IMR-90 (cell line): ENCODE measurements around the gene TOR1A. TPM values are rescaled to one million over a fixed set of nuclear protein-coding genes. Genes with fewer than 3 reads are reported as not detected.

Experiments used
- ATAC-seq: fragments of 200-7000 bp; cut with Tn5 transposase; 2 replicates; pipeline ENCODE4 v1.9.1; 2020; ENCODE audit warnings: low read depth, mild to moderate bottlenecking, moderate library complexity
- BruUV-seq: library from RNA; stranded (reverse); fragments of 400-500 nt; replicated peaks from 2 replicates; lab custom pipeline; 2021; lab: Mats Ljungman, UMichigan
- CTCF ChIA-PET: fragments of 300-600 bp; formaldehyde crosslinking; extraction: SDS; loops from one replicate; lab custom pipeline; 2021; ENCODE audit warnings: antibody characterized with exemption; lab: Yijun Ruan, JAX
- POLR2A ChIA-PET: fragments of 300-600 bp; sonication (Branson Sonifier 250); formaldehyde crosslinking; loops from one replicate; lab custom pipeline; 2022; ENCODE audit warnings: antibody characterized with exemption; ENCODE audit not compliant: unreplicated experiment; lab: Charles Lee
- DNase-seq: peaks from one replicate; pipeline ENCODE4 v3.0.0; 2013
- H2AFZ ChIP-seq: replicated peaks from 2 replicates; pipeline ENCODE3; 2013; ENCODE audit warnings: low read length, mild to moderate bottlenecking; ENCODE audit not compliant: poor library complexity
- H2AK5ac ChIP-seq: 2 replicates; pipeline ENCODE4 v1.6.1; 2013; ENCODE audit warnings: low read depth, low read length, inconsistent platforms
- H2AK9ac ChIP-seq: replicated peaks from 2 replicates; pipeline ENCODE3; 2013; ENCODE audit warnings: mild to moderate bottlenecking, low read depth, low read length, moderate library complexity; ENCODE audit not compliant: poor library complexity
- H2BK120ac ChIP-seq: 2 replicates; pipeline ENCODE4 v1.6.1; 2013; ENCODE audit warnings: low read depth, low read length, inconsistent platforms
- H2BK15ac ChIP-seq: 3 replicates; pipeline ENCODE4 v1.6.1; 2013; ENCODE audit warnings: low read depth, low read length, inconsistent platforms
- H2BK20ac ChIP-seq: 2 replicates; pipeline ENCODE4 v1.6.1; 2013; ENCODE audit warnings: low read depth, mild to moderate bottlenecking, inconsistent platforms, low read length, moderate library complexity
- H2BK5ac ChIP-seq: 2 replicates; pipeline ENCODE4 v1.6.1; 2013; ENCODE audit warnings: mild to moderate bottlenecking, low read depth, low read length, inconsistent platforms; ENCODE audit not compliant: poor library complexity, severe bottlenecking
- H3K14ac ChIP-seq: replicated peaks from 2 replicates; pipeline ENCODE4 v1.6.1; 2013; ENCODE audit warnings: low read depth, low read length, inconsistent platforms
- H3K18ac ChIP-seq: 2 replicates; pipeline ENCODE4 v1.6.1; 2013; ENCODE audit warnings: low read depth, low read length, control low read depth
- H3K23ac ChIP-seq: 2 replicates; pipeline ENCODE4 v1.6.1; 2013; ENCODE audit warnings: low read depth, low read length, inconsistent platforms
- H3K27ac ChIP-seq: 2 replicates; pipeline ENCODE4 v1.5.1; 2013; ENCODE audit warnings: mild to moderate bottlenecking, control low read depth, low read length; ENCODE audit not compliant: insufficient read depth
- H3K27me3 ChIP-seq: 2 replicates; pipeline ENCODE4 v1.6.1; 2013; ENCODE audit warnings: low read length; ENCODE audit not compliant: control insufficient read depth, insufficient read depth
- H3K36me3 ChIP-seq: 2 replicates; pipeline ENCODE4 v1.6.1; 2013; ENCODE audit warnings: low read length, mixed read lengths; ENCODE audit not compliant: control insufficient read depth, insufficient read depth
- H3K4ac ChIP-seq: 2 replicates; pipeline ENCODE4 v1.6.1; 2013; ENCODE audit warnings: low read depth, low read length, inconsistent platforms
- H3K4me1 ChIP-seq: 2 replicates; pipeline ENCODE4 v1.6.1; 2013; ENCODE audit warnings: low read length, mixed read lengths; ENCODE audit not compliant: control insufficient read depth, insufficient read depth
- H3K4me2 ChIP-seq: 2 replicates; pipeline ENCODE4 v1.6.1; 2013; ENCODE audit warnings: low read depth, mild to moderate bottlenecking, control low read depth, low read length, moderate library complexity
- H3K4me3 ChIP-seq: 2 replicates; pipeline ENCODE4 v1.5.1; 2013; ENCODE audit warnings: low read depth, mild to moderate bottlenecking, control low read depth, low read length, moderate library complexity; ENCODE audit not compliant: insufficient read depth
- H3K56ac ChIP-seq: 2 replicates; pipeline ENCODE4 v1.6.1; 2013; ENCODE audit warnings: low read length, inconsistent platforms; ENCODE audit not compliant: insufficient read depth; ENCODE audit errors: extremely low read depth
- H3K79me1 ChIP-seq, 2 experiments: 2 replicates each; pipeline ENCODE4 v1.6.1; 2013; ENCODE audit warnings: low read length in 2 of 2, inconsistent platforms in 1 of 2, low read depth in 1 of 2
- H3K9ac ChIP-seq: 2 replicates; pipeline ENCODE4 v1.6.1; 2013; ENCODE audit warnings: low read depth, low read length, control low read depth
- H3K9me1 ChIP-seq: 2 replicates; pipeline ENCODE4 v1.6.1; 2013; ENCODE audit warnings: low read length, inconsistent platforms; ENCODE audit not compliant: insufficient read depth
- H3K9me3 ChIP-seq: 2 replicates; pipeline ENCODE4 v1.6.1; 2013; ENCODE audit warnings: low read length; ENCODE audit not compliant: control insufficient read depth, insufficient read depth
- H4K20me1 ChIP-seq: 2 replicates; pipeline ENCODE4 v1.6.1; 2013; ENCODE audit warnings: low read length, inconsistent platforms; ENCODE audit not compliant: insufficient read depth
- H4K5ac ChIP-seq: 2 replicates; pipeline ENCODE4 v1.6.1; 2013; ENCODE audit warnings: mild to moderate bottlenecking, low read depth, low read length, control low read depth
- H4K8ac ChIP-seq, 2 experiments: 2 replicates each; pipeline ENCODE4 v1.6.1; 2013; ENCODE audit warnings: low read depth in 2 of 2, low read length in 2 of 2, control low read depth in 1 of 2, inconsistent platforms in 1 of 2
- H4K91ac ChIP-seq: 2 replicates; pipeline ENCODE4 v1.6.1; 2013; ENCODE audit warnings: low read depth, low read length, inconsistent platforms; ENCODE audit not compliant: insufficient read depth
- CTCF ChIP-seq: conservative IDR thresholded peaks from 2 replicates; pipeline ENCODE4 v1.5.1; 2012; ENCODE audit warnings: mild to moderate bottlenecking, low read depth, low read length, improper control_type of control experiment
- FOS ChIP-seq: fragments of 150-350 bp; IDR thresholded peaks from 2 replicates; pipeline ENCODE4 v1.6.1; 2016; ENCODE audit warnings: low read depth, low read length
- POLR2A ChIP-seq: IDR thresholded peaks from 2 replicates; pipeline ENCODE4 v1.6.1; 2012; ENCODE audit warnings: mild to moderate bottlenecking, low read depth, low read length
- USF2 ChIP-seq: fragments of 150-350 bp; IDR thresholded peaks from 2 replicates; pipeline ENCODE4 v1.6.1; 2017; ENCODE audit warnings: mild to moderate bottlenecking, antibody characterized with exemption, low read length, low read depth
- WGBS, 2 experiments: methylation state at CpG; one replicate each; pipeline versions ENCODE4 v1.1.5 to v1.1.7; 2013; ENCODE audit warnings: missing lambda C conversion rate in 2 of 2; ENCODE audit not compliant: insufficient read length in 1 of 2; ENCODE audit errors: extremely low coverage in 2 of 2; 5-methylcytosine and 5-hydroxymethylcytosine counted together
- dilution Hi-C: fragments of 300-500 bp; cut with HindIII; formaldehyde crosslinking; loops from one replicate; pipeline ENCODE4 v1.14.3; 2018; ENCODE audit warnings: low sequenced_read_pairs; ENCODE audit not compliant: unreplicated experiment
- in situ Hi-C: fragments of 300-500 bp; cut with MboI; formaldehyde crosslinking; loops from 3 replicates; pipeline ENCODE4 v1.14.3; 2019; ENCODE audit warnings: low sequenced_read_pairs, inconsistent platforms, mixed read lengths
- intact Hi-C: fragments of 100-400 bp; cut with micrococcal nuclease; formaldehyde crosslinking; loops from 2 replicates; pipeline ENCODE4 v1.10.0; 2022
- polyA plus RNA-seq, 3 experiments: library from polyadenylated mRNA; depleted of rRNA; stranded (reverse); fragments of >200 nt; gene quantifications; 2 replicates each; pipeline ENCODE4 v1.2.3, GENCODE V29; 2012; ENCODE audit warnings: low replicate concordance in 1 of 3
- total RNA-seq: library from RNA; depleted of rRNA; stranded (reverse); fragments of >200 nt; gene quantifications from 2 replicates; pipeline ENCODE4 v1.2.3, GENCODE V29; 2012

TOR1A gene
- total and polyA plus RNA-seq, 2 of the 4 experiments (the other 2 are of a cell fraction) = 27.1 to 74.2 TPM

- H2BK5ac ChIP-seq = no peak overlapping the region
- dilution Hi-C loops = no loop called here
- H3K4me1 ChIP-seq = no peaks in the 10 kb centered on the region
- no peak overlapping the region for H2BK120ac ChIP-seq
- H3K18ac ChIP-seq = no peak overlapping the region
- H4K91ac ChIP-seq = no peak overlapping the region
- no peak overlapping the region for H3K9ac ChIP-seq
- intact Hi-C loops = no loop called here
- H3K9me3 ChIP-seq = no peaks in the 10 kb centered on the region
- H2AK5ac ChIP-seq = no peak overlapping the region
- no peak overlapping the region for H3K23ac ChIP-seq
- no peak overlapping the region for H3K56ac ChIP-seq
- no peak overlapping the region for H3K27ac ChIP-seq
- ChIA-PET POLR2A (no interaction called here), CTCF (no interaction called here)
- no peak for DNase-seq
- peaks cover 9% of the 10 kb centered on the region; the same call in 1 of the 2 replicates for H4K20me1 ChIP-seq
- no peak overlapping the region for H2AFZ ChIP-seq
- no peak for TF ChIP-seq CTCF
- no peak for TF ChIP-seq FOS
- no peak for TF ChIP-seq POLR2A
- TF ChIP-seq USF2 = no peak
- BruUV-seq = no TSS peak
- H3K9me1 ChIP-seq = no peaks in the 10 kb centered on the region; the same call in 1 of the 2 replicates
- H2BK15ac ChIP-seq = no peak overlapping the region
- peaks cover 55% of the 10 kb centered on the region for H3K36me3 ChIP-seq
- no peak for ATAC-seq
- no peaks in the 10 kb centered on the region for H3K27me3 ChIP-seq
- no peak overlapping the region for H4K8ac ChIP-seq
- in situ Hi-C loops = no loop called here
- no peak overlapping the region for H2AK9ac ChIP-seq
- no peak overlapping the region for H3K4ac ChIP-seq
- H3K79me1 ChIP-seq = peaks cover 5 to 41% of the 10 kb centered on the region in 2 experiments
- no peak overlapping the region for H4K5ac ChIP-seq
- no peak overlapping the region for H2BK20ac ChIP-seq
- H3K4me3 ChIP-seq = no peak overlapping the region
- no peak overlapping the region for H3K4me2 ChIP-seq
- no peak overlapping the region for H3K14ac ChIP-seq
- 79% methylated on average over 5 of the region's 17 CpGs; no CpG with 5 or more reads in 1 of the 2 experiments for WGBS, 2 experiments
Measured at GRCh38 chr9:129814432-129815223, 9.3 kb downstream of the TOR1A start.
